OCI-LY1 (cell line): ENCODE results near the gene PRR5L.

Experiments used
- CTCF ChIP-seq: fragments of 200-600 bp; sonication (generic), shearing (Covaris generic); IDR thresholded peaks from 2 replicates; pipeline ENCODE4 v1.5.1; 2017; ENCODE audit warnings: mild to moderate bottlenecking, antibody characterized with exemption, low read length, moderate library complexity, mixed read lengths
- EZH2 ChIP-seq: fragments of 200-600 bp; sonication (generic), shearing (Covaris generic); IDR thresholded peaks from 2 replicates; pipeline ENCODE4 v1.8.0; 2017; ENCODE audit warnings: borderline replicate concordance, mixed run types, mild to moderate bottlenecking, antibody characterized with exemption, low read length, moderate library complexity, mixed read lengths

- TF ChIP-seq CTCF (no peak), EZH2 (no peak)
Measured at GRCh38 chr11:36342327-36342726, 46.2 kb downstream of the PRR5L start.
